Measurements from ENCODE around the gene COL4A5. TPM values are rescaled to one million over a fixed set of nuclear protein-coding genes. Genes with fewer than 3 reads are reported as not detected.

Gene COL4A5
- total and polyA plus RNA-seq, 2 donors (not counting 3 experiments of a cell fraction or from before 2014, with no cell fraction given) = 15.4 to 28.8 TPM

DNA sequence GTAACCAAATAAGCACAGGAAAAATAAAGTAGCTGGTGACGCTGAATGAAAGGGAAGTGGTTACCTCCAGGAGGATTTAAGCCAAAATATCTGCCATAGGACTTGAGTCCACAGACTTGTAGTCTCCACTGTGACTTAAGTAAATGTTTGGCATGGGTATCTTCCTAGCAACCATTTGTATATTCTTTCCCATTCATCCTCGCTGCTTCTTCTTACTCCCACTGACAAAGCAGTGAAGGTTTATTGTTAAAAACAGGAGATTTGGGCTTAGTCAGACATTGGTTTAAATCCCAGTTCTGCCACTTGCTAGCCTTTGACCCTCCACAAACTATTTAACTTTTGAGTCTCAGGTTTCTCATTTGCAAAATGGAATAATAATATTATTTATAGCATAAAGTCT lies 23.7 kb upstream of the COL4A5 start:
- Histone ChIP-seq H3K4me3 (replicated peaks in 1 of 3; ENCODE audit: insufficient read depth in 1 of 3, low read depth in 1 of 3, low read length in 3 of 3) (no peak overlapping the region), H3K27ac (ENCODE audit: insufficient read depth, low read depth, low read length) (no peak overlapping the region), H3K79me2 (ENCODE audit: control insufficient read depth, insufficient read depth, low read length) (no peaks in the 10 kb centered on the region), H3K4me2 (ENCODE audit: insufficient read depth, low read length) (no peak overlapping the region), H3K9ac (replicated peaks; ENCODE audit: extremely low read depth, insufficient read depth, low read length) (no peak overlapping the region), H3K9me3 (replicated peaks; ENCODE audit: control insufficient read depth, insufficient read depth, low read length) (no peaks in the 10 kb centered on the region), H2AFZ (ENCODE audit: low read depth, low read length) (no peak overlapping the region), H3K36me3 (ENCODE audit: control insufficient read depth in 2 of 2, extremely low read depth in 1 of 2, insufficient read depth in 2 of 2, low read length in 2 of 2) (no peaks in the 10 kb centered on the region), H3K9me1 (replicated peaks; ENCODE audit: control insufficient read depth, extremely low read depth, insufficient read depth, low read length) (no peaks in the 10 kb centered on the region), H3K27me3 (ENCODE audit: control insufficient read depth in 2 of 2, insufficient read depth in 2 of 2, low read length in 2 of 2) (no peaks in the 10 kb centered on the region), H4K20me1 (replicated peaks; ENCODE audit: control insufficient read depth, extremely low read depth, insufficient read depth, low read length) (no peaks in the 10 kb centered on the region), H3K4me1 (ENCODE audit: control insufficient read depth, extremely low read depth, insufficient read depth, low read length) (peaks cover 5% of the 10 kb centered on the region)
- ChIA-PET CTCF (no interaction called here), POLR2A (no interaction called here)
- intact Hi-C loops (cut with micrococcal nuclease) (no loop called here), dilution Hi-C loops (cut with MboI; ENCODE audit: extremely low pct_ligation_motif_present, low sequenced_read_pairs) (no loop called here)
- FAIRE-seq (no peak), DNase-seq (ENCODE audit: low read depth, low spot score) (peak; percentile 1)
- TF ChIP-seq EZH2 (IDR thresholded peaks at IDR 0.05; ENCODE audit: borderline replicate concordance, low read depth, low read length, severe bottlenecking) (no peak), POLR2A (IDR thresholded peaks at IDR 0.05; ENCODE audit: low read depth, low read length) (no peak), FOS (IDR thresholded peaks at IDR 0.05; ENCODE audit: borderline replicate concordance, insufficient read depth, low read length) (no peak), JUN (IDR thresholded peaks at IDR 0.05; ENCODE audit: borderline replicate concordance, insufficient read depth, insufficient read length, low read depth) (no peak), MYC (IDR thresholded peaks at IDR 0.05; ENCODE audit: low read depth, low read length) (no peak), POLR2AphosphoS5 (IDR thresholded peaks at IDR 0.05; ENCODE audit: insufficient read depth, low read depth, low read length) (no peak), GATA2 (IDR thresholded peaks at IDR 0.05; ENCODE audit: insufficient read depth, insufficient read length, low read depth, low read length) (no peak)
- TF ChIP-seq, protein P1, sequence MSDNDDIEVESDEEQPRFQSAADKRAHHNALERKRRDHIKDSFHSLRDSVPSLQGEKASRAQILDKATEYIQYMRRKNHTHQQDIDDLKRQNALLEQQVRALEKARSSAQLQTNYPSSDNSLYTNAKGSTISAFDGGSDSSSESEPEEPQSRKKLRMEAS (IDR thresholded peaks at IDR 0.05; ENCODE audit: insufficient read depth, insufficient read length) = no peak
- TF ChIP-seq, protein P2, sequence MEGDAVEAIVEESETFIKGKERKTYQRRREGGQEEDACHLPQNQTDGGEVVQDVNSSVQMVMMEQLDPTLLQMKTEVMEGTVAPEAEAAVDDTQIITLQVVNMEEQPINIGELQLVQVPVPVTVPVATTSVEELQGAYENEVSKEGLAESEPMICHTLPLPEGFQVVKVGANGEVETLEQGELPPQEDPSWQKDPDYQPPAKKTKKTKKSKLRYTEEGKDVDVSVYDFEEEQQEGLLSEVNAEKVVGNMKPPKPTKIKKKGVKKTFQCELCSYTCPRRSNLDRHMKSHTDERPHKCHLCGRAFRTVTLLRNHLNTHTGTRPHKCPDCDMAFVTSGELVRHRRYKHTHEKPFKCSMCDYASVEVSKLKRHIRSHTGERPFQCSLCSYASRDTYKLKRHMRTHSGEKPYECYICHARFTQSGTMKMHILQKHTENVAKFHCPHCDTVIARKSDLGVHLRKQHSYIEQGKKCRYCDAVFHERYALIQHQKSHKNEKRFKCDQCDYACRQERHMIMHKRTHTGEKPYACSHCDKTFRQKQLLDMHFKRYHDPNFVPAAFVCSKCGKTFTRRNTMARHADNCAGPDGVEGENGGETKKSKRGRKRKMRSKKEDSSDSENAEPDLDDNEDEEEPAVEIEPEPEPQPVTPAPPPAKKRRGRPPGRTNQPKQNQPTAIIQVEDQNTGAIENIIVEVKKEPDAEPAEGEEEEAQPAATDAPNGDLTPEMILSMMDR (IDR thresholded peaks at IDR 0.05; ENCODE audit: extremely low read depth in 1 of 2, insufficient read depth in 1 of 2, low read depth in 1 of 2, low read length in 2 of 2) = no peak
- BruUV-seq (replicated peaks) = no TSS peak
